ENCODE data around the gene NEU4. TPM values are rescaled to one million over a fixed set of nuclear protein-coding genes. Genes with fewer than 3 reads are reported as not detected.

NEU4 gene
- total RNA-seq, 1 experiment from 2014 or later = 2.2 TPM

DNA sequence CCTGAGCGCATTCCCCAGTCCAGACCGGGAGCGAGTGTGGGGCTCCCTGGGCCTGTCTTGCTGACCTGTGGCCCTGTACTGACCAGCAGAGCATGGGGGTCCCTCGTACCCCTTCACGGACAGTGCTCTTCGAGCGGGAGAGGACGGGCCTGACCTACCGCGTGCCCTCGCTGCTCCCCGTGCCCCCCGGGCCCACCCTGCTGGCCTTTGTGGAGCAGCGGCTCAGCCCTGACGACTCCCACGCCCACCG, 5.3 kb downstream of the NEU4 start:
- H3K4me1 Mint-ChIP-seq = no peaks in the 10 kb centered on the region; the same call in 1 of the 2 replicates
- ChIA-PET CTCF (no interaction called here), POLR2A (no interaction called here)
- ATAC-seq (no peak), DNase-seq (ENCODE audit: low spot score) (no peak)
- no peak for TF ChIP-seq ZNF317 (CRISPR knock-in tag; IDR thresholded peaks at IDR 0.05; ENCODE audit: borderline replicate concordance, low read depth)
- H3K4me3 Mint-ChIP-seq = no peak overlapping the region
- no peaks in the 10 kb centered on the region for H3K9me3 Mint-ChIP-seq
- no peaks in the 10 kb centered on the region for H3K27me3 Mint-ChIP-seq (ENCODE audit: low read depth)
- H3K36me3 Mint-ChIP-seq = no peaks in the 10 kb centered on the region
- H3K27ac Mint-ChIP-seq = no peak overlapping the region

DNA sequence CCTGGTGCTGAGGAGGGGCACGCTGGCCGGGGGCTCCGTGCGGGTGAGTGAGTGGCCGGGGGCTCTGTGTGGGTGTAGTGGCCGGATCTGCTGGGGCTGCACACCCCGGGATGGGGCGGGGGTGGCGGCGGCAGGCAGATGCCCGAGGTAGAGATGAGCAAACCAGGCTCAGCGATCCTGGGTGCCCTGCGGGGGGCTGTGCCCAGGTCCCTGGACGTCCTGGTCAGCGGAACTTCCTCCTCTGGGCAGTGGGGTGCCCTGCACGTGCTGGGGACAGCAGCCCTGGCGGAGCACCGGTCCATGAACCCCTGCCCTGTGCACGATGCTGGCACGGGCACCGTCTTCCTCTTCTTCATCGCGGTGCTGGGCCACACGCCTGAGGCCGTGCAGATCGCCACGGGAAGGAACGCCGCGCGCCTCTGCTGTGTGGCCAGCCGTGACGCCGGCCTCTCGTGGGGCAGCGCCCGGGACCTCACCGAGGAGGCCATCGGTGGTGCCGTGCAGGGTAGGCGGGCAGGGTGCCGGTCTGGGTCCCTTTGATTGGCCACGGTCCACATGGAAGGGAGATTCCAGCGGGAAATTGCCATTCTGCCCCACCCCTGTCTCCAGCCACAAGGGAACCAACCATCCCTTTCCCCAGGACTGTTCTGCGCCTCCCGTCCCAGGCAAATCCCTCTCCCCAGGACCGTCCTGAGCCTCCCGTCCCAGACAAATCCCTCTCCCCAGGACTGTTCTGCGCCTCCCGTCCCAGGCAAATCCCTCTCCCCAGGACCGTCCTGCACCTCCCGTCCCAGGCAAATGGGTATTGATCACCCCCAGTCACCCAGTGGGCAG, 5.9 kb downstream of the NEU4 start:
- Mint-ChIP-seq H3K27me3 (ENCODE audit: low read depth) (no peaks in the 10 kb centered on the region), H3K4me1 (no peaks in the 10 kb centered on the region), H3K9me3 (no peaks in the 10 kb centered on the region), H3K27ac (no peak overlapping the region), H3K36me3 (no peaks in the 10 kb centered on the region), H3K4me3 (no peak overlapping the region)
- ChIA-PET CTCF (no interaction called here), POLR2A (no interaction called here)
- ATAC-seq = peak; percentile 22
- no peak for TF ChIP-seq ZNF263 (CRISPR knock-in tag; IDR thresholded peaks at IDR 0.05; ENCODE audit: low read depth)
- TF ChIP-seq, protein P1, sequence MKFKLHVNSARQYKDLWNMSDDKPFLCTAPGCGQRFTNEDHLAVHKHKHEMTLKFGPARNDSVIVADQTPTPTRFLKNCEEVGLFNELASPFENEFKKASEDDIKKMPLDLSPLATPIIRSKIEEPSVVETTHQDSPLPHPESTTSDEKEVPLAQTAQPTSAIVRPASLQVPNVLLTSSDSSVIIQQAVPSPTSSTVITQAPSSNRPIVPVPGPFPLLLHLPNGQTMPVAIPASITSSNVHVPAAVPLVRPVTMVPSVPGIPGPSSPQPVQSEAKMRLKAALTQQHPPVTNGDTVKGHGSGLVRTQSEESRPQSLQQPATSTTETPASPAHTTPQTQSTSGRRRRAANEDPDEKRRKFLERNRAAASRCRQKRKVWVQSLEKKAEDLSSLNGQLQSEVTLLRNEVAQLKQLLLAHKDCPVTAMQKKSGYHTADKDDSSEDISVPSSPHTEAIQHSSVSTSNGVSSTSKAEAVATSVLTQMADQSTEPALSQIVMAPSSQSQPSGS (CRISPR knock-in tag; IDR thresholded peaks at IDR 0.05; ENCODE audit: borderline replicate concordance, low read depth) = no peak
- TF ChIP-seq, protein P2, sequence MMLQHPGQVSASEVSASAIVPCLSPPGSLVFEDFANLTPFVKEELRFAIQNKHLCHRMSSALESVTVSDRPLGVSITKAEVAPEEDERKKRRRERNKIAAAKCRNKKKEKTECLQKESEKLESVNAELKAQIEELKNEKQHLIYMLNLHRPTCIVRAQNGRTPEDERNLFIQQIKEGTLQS (CRISPR knock-in tag; conservative IDR thresholded peaks at IDR 0.05) = no peak
- DNase-seq (ENCODE audit: low spot score) = no peak

DNA sequence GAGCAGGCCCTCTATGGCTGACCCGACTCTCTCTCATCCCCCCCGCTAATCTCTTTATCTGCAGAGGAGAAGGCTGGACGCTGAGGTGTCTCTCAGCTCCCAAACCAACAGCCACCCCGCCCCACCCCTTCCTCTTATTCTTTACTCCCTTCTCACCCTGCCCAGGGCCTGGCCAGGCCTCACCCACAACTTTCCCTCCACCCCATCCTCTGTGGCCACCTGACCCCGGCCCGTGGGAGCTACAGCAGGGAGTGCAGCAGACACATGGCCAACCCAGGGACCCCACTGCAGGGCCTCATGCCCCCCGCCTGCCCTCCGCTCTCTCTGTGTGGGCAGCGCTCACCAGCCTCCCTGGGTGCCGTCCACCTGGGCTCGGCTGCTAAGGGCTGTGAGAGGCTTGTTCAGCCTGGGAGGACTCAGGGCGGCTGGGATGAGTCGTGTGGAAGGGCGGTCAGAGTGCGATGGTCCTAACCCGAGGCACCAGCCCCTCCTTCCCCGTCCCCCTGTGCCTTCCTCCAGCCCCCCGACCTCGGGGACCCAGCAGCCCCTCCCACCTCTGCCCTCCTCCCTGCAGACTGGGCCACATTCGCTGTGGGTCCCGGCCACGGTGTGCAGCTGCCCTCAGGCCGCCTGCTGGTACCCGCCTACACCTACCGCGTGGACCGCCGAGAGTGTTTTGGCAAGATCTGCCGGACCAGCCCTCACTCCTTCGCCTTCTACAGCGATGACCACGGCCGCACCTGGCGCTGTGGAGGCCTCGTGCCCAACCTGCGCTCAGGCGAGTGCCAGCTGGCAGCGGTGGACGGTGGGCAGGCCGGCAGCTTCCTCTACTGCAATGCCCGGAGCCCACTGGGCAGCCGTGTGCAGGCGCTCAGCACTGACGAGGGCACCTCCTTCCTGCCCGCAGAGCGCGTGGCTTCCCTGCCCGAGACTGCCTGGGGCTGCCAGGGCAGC, 6.8 kb downstream of the NEU4 start:
- Mint-ChIP-seq H3K4me3 (no peak overlapping the region), H3K9me3 (no peaks in the 10 kb centered on the region), H3K27ac (no peak overlapping the region), H3K36me3 (no peaks in the 10 kb centered on the region), H3K4me1 (no peaks in the 10 kb centered on the region), H3K27me3 (ENCODE audit: low read depth) (no peaks in the 10 kb centered on the region)
- ATAC-seq (no peak), DNase-seq (ENCODE audit: low spot score) (no peak)
- no peak for TF ChIP-seq SP1 (CRISPR knock-in tag; conservative IDR thresholded peaks at IDR 0.05)
- TF ChIP-seq, protein P3, sequence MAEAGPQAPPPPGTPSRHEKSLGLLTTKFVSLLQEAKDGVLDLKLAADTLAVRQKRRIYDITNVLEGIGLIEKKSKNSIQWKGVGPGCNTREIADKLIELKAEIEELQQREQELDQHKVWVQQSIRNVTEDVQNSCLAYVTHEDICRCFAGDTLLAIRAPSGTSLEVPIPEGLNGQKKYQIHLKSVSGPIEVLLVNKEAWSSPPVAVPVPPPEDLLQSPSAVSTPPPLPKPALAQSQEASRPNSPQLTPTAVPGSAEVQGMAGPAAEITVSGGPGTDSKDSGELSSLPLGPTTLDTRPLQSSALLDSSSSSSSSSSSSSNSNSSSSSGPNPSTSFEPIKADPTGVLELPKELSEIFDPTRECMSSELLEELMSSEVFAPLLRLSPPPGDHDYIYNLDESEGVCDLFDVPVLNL (CRISPR knock-in tag; IDR thresholded peaks at IDR 0.05; ENCODE audit: borderline replicate concordance, low read depth) = 0 out of 2 replicates have a peak, but pooled peaks have one; percentile 26
- POLR2A ChIA-PET = no interaction called here
- CTCF ChIA-PET = no interaction called here

DNA sequence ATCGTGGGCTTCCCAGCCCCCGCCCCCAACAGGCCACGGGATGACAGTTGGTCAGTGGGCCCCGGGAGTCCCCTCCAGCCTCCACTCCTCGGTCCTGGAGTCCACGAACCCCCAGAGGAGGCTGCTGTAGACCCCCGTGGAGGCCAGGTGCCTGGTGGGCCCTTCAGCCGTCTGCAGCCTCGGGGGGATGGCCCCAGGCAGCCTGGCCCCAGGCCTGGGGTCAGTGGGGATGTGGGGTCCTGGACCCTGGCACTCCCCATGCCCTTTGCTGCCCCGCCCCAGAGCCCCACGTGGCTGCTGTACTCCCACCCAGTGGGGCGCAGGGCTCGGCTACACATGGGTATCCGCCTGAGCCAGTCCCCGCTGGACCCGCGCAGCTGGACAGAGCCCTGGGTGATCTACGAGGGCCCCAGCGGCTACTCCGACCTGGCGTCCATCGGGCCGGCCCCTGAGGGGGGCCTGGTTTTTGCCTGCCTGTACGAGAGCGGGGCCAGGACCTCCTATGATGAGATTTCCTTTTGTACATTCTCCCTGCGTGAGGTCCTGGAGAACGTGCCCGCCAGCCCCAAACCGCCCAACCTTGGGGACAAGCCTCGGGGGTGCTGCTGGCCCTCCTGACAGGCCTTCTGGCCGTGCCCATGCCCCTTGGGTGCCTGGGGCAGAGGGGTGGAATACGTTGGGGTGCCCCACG, 7.6 kb downstream of the NEU4 start:
- CTCF ChIA-PET = no interaction called here
- TF ChIP-seq FOXJ3 (CRISPR knock-in tag; IDR thresholded peaks at IDR 0.05; ENCODE audit: borderline replicate concordance) (no peak), NR3C1 (CRISPR knock-in tag; conservative IDR thresholded peaks at IDR 0.05; ENCODE audit: low read depth) (no peak), ZNF317 (CRISPR knock-in tag; IDR thresholded peaks at IDR 0.05; ENCODE audit: borderline replicate concordance, low read depth) (no peak), ATF1 (CRISPR knock-in tag; IDR thresholded peaks at IDR 0.05) (no peak), CBFB (CRISPR knock-in tag; IDR thresholded peaks at IDR 0.05; ENCODE audit: low read depth) (no peak), HMGA2 (CRISPR knock-in tag; IDR thresholded peaks at IDR 0.05) (no peak)
- TF ChIP-seq, protein P4, sequence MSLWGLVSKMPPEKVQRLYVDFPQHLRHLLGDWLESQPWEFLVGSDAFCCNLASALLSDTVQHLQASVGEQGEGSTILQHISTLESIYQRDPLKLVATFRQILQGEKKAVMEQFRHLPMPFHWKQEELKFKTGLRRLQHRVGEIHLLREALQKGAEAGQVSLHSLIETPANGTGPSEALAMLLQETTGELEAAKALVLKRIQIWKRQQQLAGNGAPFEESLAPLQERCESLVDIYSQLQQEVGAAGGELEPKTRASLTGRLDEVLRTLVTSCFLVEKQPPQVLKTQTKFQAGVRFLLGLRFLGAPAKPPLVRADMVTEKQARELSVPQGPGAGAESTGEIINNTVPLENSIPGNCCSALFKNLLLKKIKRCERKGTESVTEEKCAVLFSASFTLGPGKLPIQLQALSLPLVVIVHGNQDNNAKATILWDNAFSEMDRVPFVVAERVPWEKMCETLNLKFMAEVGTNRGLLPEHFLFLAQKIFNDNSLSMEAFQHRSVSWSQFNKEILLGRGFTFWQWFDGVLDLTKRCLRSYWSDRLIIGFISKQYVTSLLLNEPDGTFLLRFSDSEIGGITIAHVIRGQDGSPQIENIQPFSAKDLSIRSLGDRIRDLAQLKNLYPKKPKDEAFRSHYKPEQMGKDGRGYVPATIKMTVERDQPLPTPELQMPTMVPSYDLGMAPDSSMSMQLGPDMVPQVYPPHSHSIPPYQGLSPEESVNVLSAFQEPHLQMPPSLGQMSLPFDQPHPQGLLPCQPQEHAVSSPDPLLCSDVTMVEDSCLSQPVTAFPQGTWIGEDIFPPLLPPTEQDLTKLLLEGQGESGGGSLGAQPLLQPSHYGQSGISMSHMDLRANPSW (CRISPR knock-in tag; conservative IDR thresholded peaks at IDR 0.05; ENCODE audit: low read depth) = no peak
- TF ChIP-seq, protein P5, sequence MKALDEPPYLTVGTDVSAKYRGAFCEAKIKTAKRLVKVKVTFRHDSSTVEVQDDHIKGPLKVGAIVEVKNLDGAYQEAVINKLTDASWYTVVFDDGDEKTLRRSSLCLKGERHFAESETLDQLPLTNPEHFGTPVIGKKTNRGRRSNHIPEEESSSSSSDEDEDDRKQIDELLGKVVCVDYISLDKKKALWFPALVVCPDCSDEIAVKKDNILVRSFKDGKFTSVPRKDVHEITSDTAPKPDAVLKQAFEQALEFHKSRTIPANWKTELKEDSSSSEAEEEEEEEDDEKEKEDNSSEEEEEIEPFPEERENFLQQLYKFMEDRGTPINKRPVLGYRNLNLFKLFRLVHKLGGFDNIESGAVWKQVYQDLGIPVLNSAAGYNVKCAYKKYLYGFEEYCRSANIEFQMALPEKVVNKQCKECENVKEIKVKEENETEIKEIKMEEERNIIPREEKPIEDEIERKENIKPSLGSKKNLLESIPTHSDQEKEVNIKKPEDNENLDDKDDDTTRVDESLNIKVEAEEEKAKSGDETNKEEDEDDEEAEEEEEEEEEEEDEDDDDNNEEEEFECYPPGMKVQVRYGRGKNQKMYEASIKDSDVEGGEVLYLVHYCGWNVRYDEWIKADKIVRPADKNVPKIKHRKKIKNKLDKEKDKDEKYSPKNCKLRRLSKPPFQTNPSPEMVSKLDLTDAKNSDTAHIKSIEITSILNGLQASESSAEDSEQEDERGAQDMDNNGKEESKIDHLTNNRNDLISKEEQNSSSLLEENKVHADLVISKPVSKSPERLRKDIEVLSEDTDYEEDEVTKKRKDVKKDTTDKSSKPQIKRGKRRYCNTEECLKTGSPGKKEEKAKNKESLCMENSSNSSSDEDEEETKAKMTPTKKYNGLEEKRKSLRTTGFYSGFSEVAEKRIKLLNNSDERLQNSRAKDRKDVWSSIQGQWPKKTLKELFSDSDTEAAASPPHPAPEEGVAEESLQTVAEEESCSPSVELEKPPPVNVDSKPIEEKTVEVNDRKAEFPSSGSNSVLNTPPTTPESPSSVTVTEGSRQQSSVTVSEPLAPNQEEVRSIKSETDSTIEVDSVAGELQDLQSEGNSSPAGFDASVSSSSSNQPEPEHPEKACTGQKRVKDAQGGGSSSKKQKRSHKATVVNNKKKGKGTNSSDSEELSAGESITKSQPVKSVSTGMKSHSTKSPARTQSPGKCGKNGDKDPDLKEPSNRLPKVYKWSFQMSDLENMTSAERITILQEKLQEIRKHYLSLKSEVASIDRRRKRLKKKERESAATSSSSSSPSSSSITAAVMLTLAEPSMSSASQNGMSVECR (CRISPR knock-in tag; IDR thresholded peaks at IDR 0.05; ENCODE audit: borderline replicate concordance) = no peak

More for the DNA sequence above, 7.6 kb downstream of the NEU4 start:
- DNase-seq (ENCODE audit: low spot score) (no peak), ATAC-seq (no peak)
- POLR2A ChIA-PET = no interaction called here
- H3K9me3 Mint-ChIP-seq = no peaks in the 10 kb centered on the region
- H3K4me1 Mint-ChIP-seq = peaks cover 4% of the 10 kb centered on the region; the same call in 1 of the 2 replicates
- H3K36me3 Mint-ChIP-seq = no peaks in the 10 kb centered on the region
- H3K27me3 Mint-ChIP-seq (ENCODE audit: low read depth) = no peaks in the 10 kb centered on the region
- H3K4me3 Mint-ChIP-seq = no peak overlapping the region
- no peak overlapping the region for H3K27ac Mint-ChIP-seq
